ENCODE measurements around the gene SLC46A2.

DNA sequence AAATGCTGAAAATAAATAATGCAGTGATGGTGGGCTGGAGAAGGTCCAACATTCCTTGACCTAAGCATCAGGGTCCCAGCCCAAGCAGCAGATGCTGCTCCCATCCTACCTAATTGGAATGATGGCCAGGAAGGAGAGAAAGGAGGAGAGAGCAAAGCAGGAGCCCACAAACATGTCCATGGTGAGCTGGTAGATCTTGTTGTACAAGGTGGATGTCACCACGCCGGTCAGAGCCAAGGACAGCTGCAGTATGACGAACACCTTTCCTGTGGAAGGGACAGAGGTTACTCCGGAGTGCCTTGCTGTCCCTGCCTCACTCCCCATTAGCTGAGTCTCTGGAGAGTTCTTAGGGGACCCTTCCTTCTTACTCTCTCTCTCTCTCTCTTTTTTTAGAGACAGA is 4.3 kb downstream of the SLC46A2 start:
- TF ChIP-seq HNRNPK (IDR thresholded peaks at IDR 0.05; ENCODE audit: low read depth, low read length, poor library complexity, severe bottlenecking) (no peak), POLR2A (conservative IDR thresholded peaks at IDR 0.05) (no peak), CBFB (CRISPR knock-in tag; IDR thresholded peaks at IDR 0.05) (no peak)
